ENCODE data around the gene CHCHD6.

Gene CHCHD6

DNA sequence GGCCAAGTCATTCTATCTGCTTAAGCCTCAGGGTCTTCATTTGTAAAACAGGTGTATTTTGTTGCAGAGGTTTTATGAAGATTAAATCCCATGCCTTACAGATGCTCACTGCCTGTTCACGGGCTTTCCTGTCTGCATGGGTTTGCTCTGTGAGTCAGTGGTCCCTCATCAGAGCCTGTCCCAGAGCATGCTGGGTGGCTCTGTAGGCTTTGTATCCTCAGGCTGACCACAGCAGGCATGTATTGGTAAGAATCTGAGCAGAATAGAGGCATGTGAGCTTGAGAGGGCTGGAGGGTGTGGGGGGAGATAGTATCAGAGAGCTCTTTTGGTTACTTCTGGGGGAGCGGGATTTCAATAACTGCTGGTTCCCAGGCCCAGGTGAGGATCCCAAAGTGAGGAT lies 233.5 kb downstream of the CHCHD6 start:
- no peak overlapping the region for H3K4me3 ChIP-seq (ENCODE audit: low read depth, low read length)

DNA sequence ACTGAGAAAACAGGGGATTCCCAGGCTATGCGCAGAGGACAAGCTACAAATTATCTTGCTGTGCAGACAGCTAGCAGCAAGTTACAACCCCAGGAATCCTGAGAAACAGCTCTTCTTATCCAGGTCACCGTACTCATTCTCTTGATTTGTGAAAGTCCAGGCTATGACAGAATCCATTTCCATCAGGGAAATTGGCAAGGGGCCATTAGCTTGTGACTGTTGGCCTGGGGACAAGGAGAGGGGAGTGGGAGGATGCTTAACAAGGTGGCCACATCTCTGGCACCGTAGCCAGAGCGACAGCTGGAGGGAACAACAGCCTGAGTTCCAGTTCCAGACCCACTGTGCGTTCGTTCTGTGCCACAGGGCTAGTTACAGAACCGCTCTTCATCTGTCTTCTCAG lies 233.9 kb downstream of the CHCHD6 start:
- H3K4me3 ChIP-seq (ENCODE audit: low read depth, low read length), result no peak overlapping the region

DNA sequence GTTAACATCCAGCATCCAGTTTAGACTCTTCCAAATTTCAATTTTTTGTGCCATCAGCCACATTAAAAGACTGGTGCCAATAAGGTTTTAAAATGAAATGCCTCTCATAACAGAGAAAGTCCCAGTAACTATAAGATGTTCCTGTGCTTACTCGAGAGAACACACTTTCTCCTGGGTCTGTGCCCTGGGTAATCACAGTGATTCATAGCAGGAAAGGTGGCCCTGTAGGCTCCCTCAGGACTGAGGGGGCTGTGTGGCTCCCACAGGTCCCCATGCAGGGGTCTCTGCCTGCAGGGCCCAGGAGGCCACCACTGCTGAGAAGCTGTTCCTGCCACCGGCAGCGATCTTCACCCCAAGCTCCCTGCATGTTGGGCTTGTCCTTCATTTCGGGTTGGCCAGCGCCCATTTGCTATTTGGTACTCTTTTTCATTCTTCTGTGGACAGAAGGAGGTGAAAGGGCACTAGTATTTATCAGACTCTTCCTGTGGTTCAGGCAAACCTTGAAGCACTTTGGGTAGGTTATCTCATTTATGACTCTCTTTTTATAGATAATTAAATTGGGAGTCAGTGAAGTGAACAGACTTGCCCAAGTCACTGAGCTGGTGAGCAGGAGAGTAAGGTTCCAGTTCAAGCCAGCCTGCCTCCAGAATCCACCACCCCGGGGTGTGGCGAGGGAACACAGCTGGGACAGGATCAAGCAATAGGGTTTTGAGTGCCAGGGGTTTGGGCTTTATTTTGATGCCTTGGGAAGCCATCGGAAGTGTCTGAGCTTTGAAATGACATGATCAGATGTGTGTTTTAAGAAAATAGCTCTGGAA lies 234.7 kb downstream of the CHCHD6 start:
- H3K4me3 ChIP-seq (ENCODE audit: low read depth, low read length), result no peak overlapping the region

DNA sequence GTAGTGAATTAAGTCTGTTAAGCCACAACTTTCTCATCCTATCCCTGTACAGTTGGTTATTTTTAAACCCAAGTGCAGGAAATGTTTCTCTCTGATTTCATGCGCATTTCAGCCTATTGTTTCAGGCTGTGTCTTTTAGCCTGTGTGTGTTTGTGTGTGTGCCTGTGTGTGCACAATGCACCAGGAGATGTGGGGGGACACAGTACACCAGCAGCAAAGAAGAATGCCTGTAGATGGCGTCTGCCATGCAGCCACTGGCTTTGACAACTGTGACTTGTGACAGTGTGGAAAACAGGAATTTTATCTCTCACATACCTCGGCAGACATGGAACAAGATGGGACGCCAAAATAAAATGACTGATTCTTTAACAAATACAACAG lies 235.3 kb downstream of the CHCHD6 start:
- H3K4me3 ChIP-seq (ENCODE audit: low read depth, low read length), result no peak overlapping the region

DNA sequence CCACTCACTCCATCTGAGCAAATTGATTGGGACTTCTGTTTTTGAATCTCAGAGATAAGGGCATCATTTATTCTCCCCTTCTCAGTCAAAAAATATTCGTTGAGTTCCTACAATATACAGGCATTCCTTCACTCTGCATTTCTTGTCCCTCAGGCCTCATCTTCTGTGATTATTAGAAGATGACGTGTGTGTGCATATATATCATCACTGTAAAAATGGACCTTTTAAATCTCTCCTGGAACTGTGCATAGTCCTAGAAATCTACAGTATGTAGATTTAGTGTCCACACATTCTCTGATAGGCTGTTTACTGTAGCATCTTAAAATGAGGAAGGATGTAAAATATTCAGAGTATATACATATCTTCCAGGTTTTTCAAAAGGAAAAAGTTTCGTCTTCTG lies 235.7 kb downstream of the CHCHD6 start:
- no peak overlapping the region for H3K4me3 ChIP-seq (ENCODE audit: low read depth, low read length)

DNA sequence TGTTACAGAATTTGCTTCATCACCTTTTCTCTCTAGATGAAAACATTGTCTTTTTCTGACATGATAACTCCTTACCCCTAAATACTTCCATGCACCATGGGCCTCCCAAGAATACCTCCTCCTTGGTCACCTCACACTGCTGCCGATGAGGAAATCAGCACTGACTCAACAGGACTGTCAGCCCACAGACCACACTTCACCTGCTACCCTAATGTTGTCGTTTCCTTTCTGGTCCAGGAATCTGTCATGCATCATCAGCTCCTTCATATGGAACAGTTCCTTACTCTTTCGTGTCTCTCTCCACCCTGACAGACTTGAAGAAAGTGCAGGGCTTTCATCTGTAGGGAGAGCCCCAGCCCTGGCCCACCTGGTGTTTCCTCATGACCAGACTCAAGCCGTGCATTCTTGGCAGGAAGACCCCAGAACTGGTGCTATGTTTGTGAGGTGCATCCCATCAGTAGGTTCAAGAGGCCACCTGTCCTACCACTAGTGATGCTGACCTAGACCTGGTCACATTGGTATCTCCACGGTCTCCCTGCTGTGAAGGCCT lies 237.8 kb downstream of the CHCHD6 start:
- H3K4me3 ChIP-seq (ENCODE audit: low read depth, low read length), result no peak overlapping the region

DNA sequence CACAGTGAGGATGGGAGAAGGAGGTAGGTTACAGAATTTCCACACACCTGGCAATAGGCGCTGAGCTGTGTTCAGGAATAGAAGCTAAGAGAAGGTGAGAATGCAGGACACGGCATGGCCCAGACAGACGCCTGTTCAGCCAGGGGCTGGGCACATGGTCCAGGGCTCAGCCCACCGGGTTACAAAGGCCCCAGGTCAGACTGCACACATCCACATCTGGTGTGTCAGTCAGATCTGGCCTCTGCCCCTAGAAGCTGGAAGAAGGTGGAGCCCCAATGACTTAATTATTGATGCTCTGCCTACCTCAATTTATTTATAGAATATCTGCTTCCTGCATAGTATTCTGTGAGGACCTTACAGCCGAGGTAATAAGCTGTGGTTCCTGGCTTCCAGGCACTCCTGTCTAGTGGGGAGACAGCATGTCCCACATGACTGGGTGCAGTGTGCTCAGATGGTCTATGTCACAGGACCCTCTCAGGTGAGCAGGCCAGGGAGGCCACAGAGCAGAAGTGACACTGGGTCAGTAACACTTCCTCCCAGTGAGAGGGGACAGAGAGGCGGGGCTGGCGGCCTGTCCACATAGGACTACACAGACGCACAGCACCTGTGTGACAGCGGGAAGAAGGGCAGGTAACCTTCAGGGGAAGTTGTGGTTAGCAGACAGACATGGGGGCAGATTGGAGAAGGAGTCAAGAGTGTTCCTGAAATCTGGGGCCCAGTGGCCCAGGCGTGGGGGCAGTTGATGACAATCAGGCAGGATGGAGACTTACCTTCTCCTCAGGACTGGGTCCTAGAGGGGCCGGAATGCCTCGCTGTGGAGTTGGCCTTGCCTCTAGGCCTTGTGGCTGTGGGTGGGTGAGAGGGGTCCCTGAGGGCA lies 240.3 kb downstream of the CHCHD6 start:
- H3K4me3 ChIP-seq (ENCODE audit: low read depth, low read length), result no peak overlapping the region

DNA sequence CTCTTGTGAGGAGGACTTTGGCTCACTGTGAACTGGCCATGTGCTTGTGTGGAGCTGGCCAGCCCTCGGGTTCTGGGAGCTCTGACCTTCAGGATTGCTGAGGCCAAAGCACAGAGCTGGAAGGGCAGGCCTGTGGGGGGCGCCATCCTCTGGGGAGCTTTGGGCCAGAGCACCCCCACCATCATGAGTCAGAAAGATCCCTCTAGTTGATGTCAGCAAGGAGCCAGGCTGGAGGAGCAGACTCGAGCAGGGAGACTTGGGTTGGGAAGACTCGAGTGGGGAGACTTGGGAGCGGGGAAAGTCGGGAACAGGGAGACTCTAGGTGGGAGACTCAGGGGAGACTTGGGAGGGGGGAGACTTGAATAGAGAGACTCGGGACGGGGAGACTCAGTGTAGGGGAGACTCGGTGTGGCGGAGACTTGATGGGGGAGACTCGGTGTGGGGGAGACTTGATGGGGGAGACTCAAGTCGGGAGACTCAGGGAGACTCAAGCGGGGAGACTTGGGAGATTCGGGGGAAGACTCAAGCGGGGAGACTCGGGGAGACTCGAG lies 241.2 kb downstream of the CHCHD6 start:
- no peak overlapping the region for H3K4me3 ChIP-seq (ENCODE audit: low read depth, low read length)

DNA sequence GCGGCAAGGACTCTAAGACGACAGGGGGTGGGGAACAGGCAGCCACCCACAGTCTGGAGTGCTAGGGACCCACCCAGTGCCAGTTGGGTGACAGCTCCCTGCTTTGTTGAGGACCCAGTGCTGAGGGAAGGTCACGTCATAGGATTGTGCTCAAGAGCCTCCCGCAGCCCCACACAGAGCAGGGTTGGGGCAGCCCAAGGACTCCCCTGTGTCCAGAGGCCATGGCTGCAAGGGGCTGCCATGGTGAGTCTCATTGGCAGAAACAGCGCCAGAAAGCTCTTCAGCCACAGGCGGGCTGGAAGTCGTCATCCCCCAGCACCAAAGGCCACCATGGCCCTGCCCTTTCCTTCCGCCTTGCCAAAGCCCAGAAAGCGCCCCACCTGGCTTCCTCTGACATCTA lies 241.9 kb downstream of the CHCHD6 start:
- H3K4me3 ChIP-seq (ENCODE audit: low read depth, low read length), result no peak overlapping the region

DNA sequence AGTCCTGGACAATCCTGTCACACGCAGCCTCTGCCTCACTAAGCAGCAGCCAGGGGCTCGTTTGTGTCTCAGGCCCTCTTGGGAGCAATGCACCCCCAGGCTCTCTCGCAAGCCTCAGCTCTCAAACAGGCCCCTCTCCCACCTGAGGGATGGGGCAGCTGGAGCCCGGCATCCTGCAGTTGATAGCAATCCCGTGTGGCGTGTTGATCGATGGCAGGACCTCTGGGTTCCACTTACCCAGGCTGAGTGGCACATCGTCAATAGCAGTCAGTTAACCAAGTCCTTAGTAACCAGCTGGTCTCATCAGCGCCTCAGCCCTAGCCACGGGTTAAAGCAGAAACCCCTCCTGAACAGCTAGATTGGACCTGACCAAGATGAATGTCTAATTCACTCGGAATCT lies 242.4 kb downstream of the CHCHD6 start:
- no peak overlapping the region for H3K4me3 ChIP-seq (ENCODE audit: low read depth, low read length)

DNA sequence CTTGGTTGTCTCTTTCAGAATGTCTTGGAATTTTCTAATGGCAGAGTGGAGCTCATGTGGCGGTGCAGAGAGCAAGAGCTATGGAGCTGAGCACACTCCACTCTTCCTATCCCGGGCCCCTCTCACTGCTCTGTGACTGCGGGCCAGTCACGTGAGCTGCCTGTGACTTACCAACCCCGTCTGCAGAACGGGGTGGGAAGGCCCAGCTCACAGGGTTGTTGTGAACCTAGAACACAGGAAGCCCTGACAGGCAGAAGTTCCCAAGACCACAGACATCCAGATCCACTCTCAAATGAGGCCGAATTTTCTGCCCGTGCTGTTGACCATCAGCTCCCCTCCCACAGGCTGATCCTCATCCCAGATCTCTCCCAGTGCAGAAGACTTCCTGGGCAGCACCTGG lies 243.4 kb downstream of the CHCHD6 start:
- no peak overlapping the region for H3K4me3 ChIP-seq (ENCODE audit: low read depth, low read length)

DNA sequence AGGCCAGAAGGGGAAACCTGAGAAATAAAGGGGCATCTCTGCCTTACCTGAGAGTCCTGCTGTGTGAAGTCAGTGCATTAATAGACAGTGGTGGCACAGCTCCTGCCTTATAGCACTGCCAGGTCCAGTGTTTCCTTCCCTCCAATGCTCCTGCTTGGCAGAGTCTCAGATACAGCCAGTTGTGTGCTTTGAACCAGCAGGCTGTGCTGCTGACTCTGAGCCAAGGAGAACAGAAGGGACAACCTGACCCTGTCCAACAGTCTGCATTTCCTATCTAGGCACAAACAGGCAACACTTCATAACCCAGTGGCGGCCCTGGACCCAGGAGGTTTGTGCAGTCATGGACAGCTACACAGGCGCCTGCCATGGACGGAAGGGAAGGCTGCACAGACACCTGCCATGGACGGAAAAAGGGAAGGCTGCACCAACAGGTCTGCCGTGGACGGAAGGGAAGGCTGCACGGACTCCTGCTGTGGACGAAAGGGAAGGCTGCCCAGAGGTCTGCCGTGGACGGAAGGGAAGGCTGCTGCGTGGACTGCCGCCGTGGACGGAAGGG lies 245.0 kb downstream of the CHCHD6 start:
- H3K4me3 ChIP-seq (ENCODE audit: low read depth, low read length), result no peak overlapping the region

DNA sequence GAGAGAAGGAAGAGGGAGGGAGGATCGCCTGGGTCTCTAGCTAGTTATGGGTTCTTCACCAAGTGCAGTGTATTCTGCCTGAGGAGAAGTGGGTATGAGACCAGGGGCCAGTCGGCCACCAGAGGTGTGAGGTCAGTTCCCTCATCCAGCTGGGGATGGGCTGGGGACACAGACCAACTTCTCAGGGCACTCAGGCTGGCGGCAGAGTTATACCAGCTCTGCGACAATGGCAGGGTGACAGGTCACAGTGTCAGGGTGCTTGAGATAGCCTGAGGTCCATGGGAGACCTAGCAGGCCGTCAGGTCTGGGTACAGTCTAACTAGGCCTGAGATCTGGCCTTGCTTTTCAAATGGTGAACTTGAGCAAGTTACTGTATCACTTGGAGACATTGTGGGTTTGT lies 247.5 kb downstream of the CHCHD6 start:
- H3K4me3 ChIP-seq (ENCODE audit: low read depth, low read length), result no peak overlapping the region

DNA sequence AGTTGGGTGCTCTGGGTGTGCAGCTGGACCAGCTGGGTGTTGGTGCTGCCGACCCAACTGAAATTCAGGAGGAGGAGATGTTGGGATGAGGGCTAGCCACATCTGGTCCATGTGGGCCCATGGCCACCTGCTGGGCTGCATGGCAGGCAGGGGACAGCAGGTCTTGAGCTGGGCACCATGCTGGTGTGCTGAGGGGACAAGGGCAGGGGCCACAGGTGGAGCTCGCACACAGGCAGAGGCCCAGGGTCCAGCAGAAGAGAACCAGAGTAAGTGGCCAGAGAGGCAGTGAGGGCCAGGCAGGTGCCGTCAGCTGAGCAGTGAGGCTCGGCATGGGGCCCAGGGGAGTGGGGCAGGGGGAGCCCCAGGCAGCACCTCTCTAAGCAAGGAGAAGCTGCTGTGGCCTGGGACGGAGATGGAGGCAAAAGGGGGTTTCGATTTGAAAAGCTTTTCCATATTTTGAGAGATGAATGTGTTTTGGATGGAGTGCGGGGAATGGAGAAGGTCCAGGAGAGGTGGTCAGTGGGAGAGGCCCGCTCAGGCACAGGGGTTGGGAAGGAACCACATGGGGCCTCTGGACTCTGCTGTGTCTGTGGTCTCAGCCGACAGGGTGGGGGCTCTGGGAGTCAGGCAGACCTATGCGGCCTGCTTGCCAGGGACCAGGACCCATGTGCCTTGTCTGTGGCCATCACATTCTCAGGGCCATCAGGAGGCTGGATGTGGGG lies 248.4 kb downstream of the CHCHD6 start:
- no peak overlapping the region for H3K4me3 ChIP-seq (ENCODE audit: low read depth, low read length)

DNA sequence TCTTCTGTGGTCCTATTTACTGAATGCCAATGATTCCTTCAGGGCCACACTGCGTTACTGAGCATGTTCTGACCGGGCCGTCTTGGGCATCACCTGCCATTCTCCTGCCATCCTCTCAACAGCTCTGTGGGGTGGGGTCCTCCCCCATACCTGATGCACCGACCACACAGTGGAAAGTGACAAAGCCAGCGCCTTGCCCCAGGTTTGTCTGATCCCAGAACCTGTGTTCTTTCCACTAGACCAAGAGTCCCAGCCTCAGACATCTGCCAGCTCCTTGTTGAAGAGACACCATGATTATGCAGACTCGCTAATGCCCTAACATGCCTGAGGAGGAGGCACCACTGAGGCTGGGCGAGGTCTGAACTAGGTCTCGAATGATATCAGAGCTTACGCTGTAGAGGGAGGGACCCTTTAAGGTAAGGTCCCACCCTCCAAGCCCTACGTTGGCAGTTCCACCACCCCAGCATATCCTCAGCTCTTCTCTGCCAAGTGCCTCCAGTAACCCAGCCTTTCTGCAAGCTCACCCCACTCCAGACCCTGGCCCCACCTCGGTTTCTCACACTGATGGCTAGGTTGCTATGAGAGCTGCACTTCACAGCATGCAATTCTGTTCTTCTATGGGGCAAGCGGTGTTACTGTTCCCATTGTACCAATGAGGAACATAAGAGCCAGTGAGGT lies 249.1 kb downstream of the CHCHD6 start:
- H3K4me3 ChIP-seq (ENCODE audit: low read depth, low read length), result no peak overlapping the region

DNA sequence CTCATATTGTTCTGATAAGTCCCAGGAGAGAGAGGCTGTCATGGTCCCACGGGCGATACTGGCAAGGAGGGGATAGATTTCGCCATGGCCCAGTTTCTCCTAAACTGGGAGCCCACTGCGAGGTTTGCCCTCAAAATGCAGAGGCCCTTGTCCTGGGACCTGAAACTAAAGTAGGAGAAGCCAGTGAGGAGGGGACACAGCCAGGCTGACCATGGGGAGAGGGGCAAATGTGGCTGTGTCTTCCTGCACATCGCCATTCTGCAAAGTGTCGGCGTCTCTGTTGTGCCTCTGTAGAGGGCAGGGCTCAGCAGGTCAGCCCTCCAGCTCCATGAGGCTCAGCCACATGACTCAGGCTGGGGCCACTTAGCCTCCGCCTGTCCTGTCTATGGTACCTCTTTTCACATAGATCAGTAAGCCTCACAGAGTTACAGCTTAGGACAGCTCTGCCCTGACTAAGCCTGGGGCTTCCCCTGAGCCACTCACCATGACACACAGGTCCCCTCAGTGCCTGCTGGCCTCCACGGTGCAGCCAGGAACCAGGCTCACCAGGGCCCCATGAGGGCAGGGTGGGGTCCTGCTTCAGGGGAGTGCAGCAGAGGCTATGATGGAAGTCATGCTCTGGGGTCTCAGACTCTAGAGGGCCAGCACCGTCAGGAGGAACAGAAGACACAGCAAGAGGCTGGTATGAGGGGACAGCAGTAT lies 250.3 kb downstream of the CHCHD6 start:
- no peak overlapping the region for H3K4me3 ChIP-seq (ENCODE audit: low read depth, low read length)

DNA sequence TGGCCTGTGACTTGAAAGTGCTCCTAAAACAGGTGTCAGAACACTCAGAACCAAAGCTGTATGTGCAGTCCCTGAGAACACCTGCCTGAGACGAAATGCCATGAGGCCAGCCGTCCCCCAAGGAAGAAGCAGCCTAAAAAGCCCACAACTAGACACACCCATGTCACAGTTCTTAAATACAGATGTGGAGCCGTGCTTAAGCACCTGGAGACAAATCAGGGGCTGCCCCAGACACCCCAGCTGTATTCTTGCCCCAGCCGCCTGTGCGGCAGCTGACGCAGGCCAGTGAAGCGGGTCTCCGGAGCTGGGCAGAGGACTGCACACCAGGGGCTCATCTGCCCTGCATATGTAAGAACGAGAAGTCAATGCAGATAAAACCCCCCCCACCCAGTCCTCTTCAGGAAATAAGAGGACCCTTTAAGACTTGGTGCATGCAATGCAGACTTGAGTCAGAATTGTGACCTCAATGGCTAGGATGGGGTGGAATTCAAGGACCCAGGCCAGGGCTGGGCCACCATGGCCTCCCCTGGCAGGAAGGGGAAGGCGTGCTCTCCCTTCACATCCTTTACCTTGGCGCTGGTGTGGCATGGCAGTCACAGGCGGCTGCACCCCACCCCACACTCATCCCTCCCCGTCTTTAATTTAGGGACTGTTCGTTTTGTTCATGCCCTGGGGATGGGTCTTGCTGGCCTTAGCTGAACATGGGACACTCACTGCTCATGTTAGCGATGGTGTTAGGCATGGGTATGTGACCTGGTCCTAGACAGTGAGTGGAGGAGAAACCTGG lies 251.2 kb downstream of the CHCHD6 start:
- no peak overlapping the region for H3K4me3 ChIP-seq (ENCODE audit: low read depth, low read length)

DNA sequence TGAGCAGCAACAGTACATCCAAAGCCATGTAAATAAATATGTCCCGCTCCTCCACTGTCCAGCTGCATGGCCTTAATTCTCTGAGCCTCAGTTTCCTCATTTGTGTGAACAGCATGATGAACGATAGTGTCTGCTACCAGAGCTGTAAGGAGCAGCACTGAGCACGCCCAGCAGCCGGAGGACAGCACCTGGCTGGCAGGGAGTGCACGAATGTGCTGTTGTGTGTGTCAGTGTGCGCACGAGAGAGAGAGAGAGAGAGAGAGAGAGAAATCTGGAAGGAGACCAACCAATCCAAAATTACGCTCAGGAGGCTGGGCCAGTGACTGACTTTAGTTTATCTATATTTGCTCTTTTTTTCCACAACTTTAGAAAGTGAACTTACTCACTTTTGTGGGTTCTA lies 252.3 kb downstream of the CHCHD6 start:
- H3K4me3 ChIP-seq (ENCODE audit: low read depth, low read length), result no peak overlapping the region
